ENCODE results near the gene TSEN2. TPM values are rescaled to one million over a fixed set of nuclear protein-coding genes. Genes with fewer than 3 reads are reported as not detected.

TSEN2 gene
- total RNA-seq, 1 experiment from 2014 or later, result 35.5 TPM

DNA sequence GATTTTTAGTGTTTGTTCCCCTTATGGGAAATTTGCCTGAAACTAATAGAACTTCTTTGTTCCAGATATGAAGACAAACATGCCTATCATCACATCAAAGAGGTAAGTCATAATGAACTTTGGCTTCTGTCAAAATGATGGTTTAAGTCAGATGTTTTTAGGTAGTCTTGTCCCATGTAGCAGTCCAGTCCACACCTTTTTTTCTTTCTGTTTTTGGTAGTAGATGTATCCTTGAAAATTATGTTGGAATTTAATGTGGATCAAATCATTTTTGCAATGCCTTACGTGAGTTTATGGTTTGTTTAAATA lies 12.1 kb downstream of the TSEN2 start:
- Histone ChIP-seq H2AFZ (ENCODE audit: low read depth, low read length, poor library complexity, severe bottlenecking) (no peak overlapping the region), H3K36me3 (ENCODE audit: control insufficient read depth in 1 of 2, insufficient read depth in 2 of 2, low read length in 2 of 2) (peaks cover 26 to 55% of the 10 kb centered on the region in 2 experiments), H3K27ac (ENCODE audit: low read depth, low read length) (no peak overlapping the region), H3K79me2 (ENCODE audit: insufficient read depth, low read length) (peaks cover 13% of the 10 kb centered on the region), H4K20me1 (ENCODE audit: insufficient read depth) (no peaks in the 10 kb centered on the region), H3K4me3 (replicated peaks in 1 of 2; ENCODE audit: low read depth in 1 of 2, low read length in 2 of 2) (no peak overlapping the region), H3K9ac (ENCODE audit: low read length) (no peak overlapping the region), H3K4me2 (ENCODE audit: low read length) (no peak overlapping the region), H3K4me1 (ENCODE audit: control insufficient read depth in 1 of 2, insufficient read depth in 2 of 2, low read length in 2 of 2) (no peaks in the 10 kb centered on the region), H3K9me3 (ENCODE audit: control insufficient read depth in 1 of 2, insufficient read depth in 1 of 2, low read depth in 1 of 2, low read length in 2 of 2) (no peaks in the 10 kb centered on the region), H3K27me3 (ENCODE audit: insufficient read depth, low read length) (no peaks in the 10 kb centered on the region), H3K9me2 (ENCODE audit: insufficient read depth) (no peaks in the 10 kb centered on the region)
- no peak for DNase-seq (ENCODE audit: low read depth, low spot score)
- CTCF ChIA-PET, result interaction anchor here (0.6 to 1.5 kb wide), 4 partner anchors 10 to 361 kb away, joined by 3 to 9 read pairs (median 4); no protein-coding TSS in a partner anchor
- RAD21 ChIA-PET (ENCODE audit: low non-redundant PET in 1 of 2, low total read pairs in 2 of 2, uncharacterized antibody in 2 of 2, unreplicated experiment in 2 of 2), result no interaction called here
- intact Hi-C loops (cut with micrococcal nuclease), result no loop called here
- no TSS peak for BruUV-seq (replicated peaks)
- ATAC-seq, result no peak
- POLR2A ChIA-PET, result no interaction called here
- TF ChIP-seq, protein P1, sequence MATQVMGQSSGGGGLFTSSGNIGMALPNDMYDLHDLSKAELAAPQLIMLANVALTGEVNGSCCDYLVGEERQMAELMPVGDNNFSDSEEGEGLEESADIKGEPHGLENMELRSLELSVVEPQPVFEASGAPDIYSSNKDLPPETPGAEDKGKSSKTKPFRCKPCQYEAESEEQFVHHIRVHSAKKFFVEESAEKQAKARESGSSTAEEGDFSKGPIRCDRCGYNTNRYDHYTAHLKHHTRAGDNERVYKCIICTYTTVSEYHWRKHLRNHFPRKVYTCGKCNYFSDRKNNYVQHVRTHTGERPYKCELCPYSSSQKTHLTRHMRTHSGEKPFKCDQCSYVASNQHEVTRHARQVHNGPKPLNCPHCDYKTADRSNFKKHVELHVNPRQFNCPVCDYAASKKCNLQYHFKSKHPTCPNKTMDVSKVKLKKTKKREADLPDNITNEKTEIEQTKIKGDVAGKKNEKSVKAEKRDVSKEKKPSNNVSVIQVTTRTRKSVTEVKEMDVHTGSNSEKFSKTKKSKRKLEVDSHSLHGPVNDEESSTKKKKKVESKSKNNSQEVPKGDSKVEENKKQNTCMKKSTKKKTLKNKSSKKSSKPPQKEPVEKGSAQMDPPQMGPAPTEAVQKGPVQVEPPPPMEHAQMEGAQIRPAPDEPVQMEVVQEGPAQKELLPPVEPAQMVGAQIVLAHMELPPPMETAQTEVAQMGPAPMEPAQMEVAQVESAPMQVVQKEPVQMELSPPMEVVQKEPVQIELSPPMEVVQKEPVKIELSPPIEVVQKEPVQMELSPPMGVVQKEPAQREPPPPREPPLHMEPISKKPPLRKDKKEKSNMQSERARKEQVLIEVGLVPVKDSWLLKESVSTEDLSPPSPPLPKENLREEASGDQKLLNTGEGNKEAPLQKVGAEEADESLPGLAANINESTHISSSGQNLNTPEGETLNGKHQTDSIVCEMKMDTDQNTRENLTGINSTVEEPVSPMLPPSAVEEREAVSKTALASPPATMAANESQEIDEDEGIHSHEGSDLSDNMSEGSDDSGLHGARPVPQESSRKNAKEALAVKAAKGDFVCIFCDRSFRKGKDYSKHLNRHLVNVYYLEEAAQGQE (IDR thresholded peaks at IDR 0.05; ENCODE audit: low read depth), result no peak
- TF ChIP-seq POLR2A (IDR thresholded peaks at IDR 0.05; ENCODE audit: borderline replicate concordance, extremely low read depth, insufficient read depth, insufficient read length), result no peak

DNA sequence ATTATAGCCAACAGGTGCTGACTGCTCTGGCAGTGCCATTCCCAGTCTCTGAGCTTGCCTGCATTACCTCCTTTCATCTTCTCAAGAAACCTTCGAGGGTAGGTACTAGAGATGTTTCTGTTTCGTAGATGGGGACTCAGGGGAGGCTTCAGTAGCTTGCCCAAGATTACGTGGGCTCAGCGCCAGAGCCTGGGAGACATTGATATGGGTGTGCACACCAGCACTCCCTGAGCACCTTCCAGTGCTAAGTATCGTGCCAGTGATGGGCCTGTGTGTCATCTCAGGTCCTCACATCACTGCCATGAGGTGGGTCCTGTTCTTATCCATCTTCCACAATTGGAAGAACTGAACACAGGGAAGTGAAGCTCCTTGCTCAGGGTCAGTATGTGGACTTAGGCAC lies 15.2 kb downstream of the TSEN2 start:
- Histone ChIP-seq H3K27me3 (ENCODE audit: insufficient read depth, low read length) (no peaks in the 10 kb centered on the region), H3K79me2 (ENCODE audit: insufficient read depth, low read length) (no peaks in the 10 kb centered on the region), H3K27ac (ENCODE audit: low read depth, low read length) (no peak overlapping the region), H3K9ac (ENCODE audit: low read length) (no peak overlapping the region), H3K4me2 (ENCODE audit: low read length) (no peak overlapping the region), H3K9me3 (ENCODE audit: control insufficient read depth in 1 of 2, insufficient read depth in 1 of 2, low read depth in 1 of 2, low read length in 2 of 2) (no peaks in the 10 kb centered on the region), H3K9me2 (ENCODE audit: insufficient read depth) (no peaks in the 10 kb centered on the region), H3K4me1 (ENCODE audit: control insufficient read depth in 1 of 2, insufficient read depth in 2 of 2, low read length in 2 of 2) (no peaks in the 10 kb centered on the region), H2AFZ (ENCODE audit: low read depth, low read length, poor library complexity, severe bottlenecking) (no peak overlapping the region), H4K20me1 (ENCODE audit: insufficient read depth) (no peaks in the 10 kb centered on the region), H3K36me3 (ENCODE audit: control insufficient read depth in 1 of 2, insufficient read depth in 2 of 2, low read length in 2 of 2) (peaks cover 27 to 61% of the 10 kb centered on the region in 2 experiments), H3K4me3 (replicated peaks in 1 of 2; ENCODE audit: low read depth in 1 of 2, low read length in 2 of 2) (no peak overlapping the region)
- POLR2A ChIA-PET, result no interaction called here
- TF ChIP-seq CEBPB (IDR thresholded peaks at IDR 0.05; ENCODE audit: low read depth) (no peak), YY1 (IDR thresholded peaks at IDR 0.05; ENCODE audit: extremely low read depth, insufficient replicate concordance, low read depth, low read length) (no peak), ZNF274 (IDR thresholded peaks at IDR 0.05; ENCODE audit: low read depth, low read length) (no peak), CBX3 (IDR thresholded peaks at IDR 0.05; ENCODE audit: low read depth) (no peak), ZBTB33 (IDR thresholded peaks at IDR 0.05; ENCODE audit: extremely low read depth, insufficient replicate concordance, low read length) (no peak), ZFX (IDR thresholded peaks at IDR 0.05) (no peak)
- TF ChIP-seq, protein P2, sequence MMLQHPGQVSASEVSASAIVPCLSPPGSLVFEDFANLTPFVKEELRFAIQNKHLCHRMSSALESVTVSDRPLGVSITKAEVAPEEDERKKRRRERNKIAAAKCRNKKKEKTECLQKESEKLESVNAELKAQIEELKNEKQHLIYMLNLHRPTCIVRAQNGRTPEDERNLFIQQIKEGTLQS (IDR thresholded peaks at IDR 0.05), result no peak
- TF ChIP-seq, protein P1 (IDR thresholded peaks at IDR 0.05; ENCODE audit: low read depth), result no peak
- DNase-seq (ENCODE audit: low read depth, low spot score), result no peak
- no peak for ATAC-seq
- RAD21 ChIA-PET (ENCODE audit: low non-redundant PET in 1 of 2, low total read pairs in 2 of 2, uncharacterized antibody in 2 of 2, unreplicated experiment in 2 of 2), result no interaction called here
- CTCF ChIA-PET, result no interaction called here
- intact Hi-C loops (cut with micrococcal nuclease), result no loop called here
- BruUV-seq (replicated peaks), result no TSS peak

All from HCT116 (cell line).